Keratinocyte (primary cell): ENCODE measurements around the gene GPR137B. TPM values are rescaled to one million over a fixed set of nuclear protein-coding genes. Genes with fewer than 3 reads are reported as not detected.

Experiments
- DNase-seq: peaks from one replicate; pipeline ENCODE4 v3.0.0-alpha.2; 2011; ENCODE audit warnings: low read depth, missing footprints, low spot score
- FAIRE-seq: peaks from 2 replicates; lab custom pipeline; 2011; peaks lifted over from hg19 to GRCh38; lab: Jason Lieb, UNC
- H2AFZ ChIP-seq: 2 replicates; pipeline ENCODE4 v1.6.0; 2012; ENCODE audit warnings: low read length, control low read depth, inconsistent platforms; ENCODE audit not compliant: control insufficient read depth
- H3K27ac ChIP-seq: 2 replicates; pipeline ENCODE4 v1.5.1; 2011; ENCODE audit warnings: low read length; ENCODE audit not compliant: control insufficient read depth, insufficient read depth
- H3K27me3 ChIP-seq: 3 replicates; pipeline ENCODE4 v1.6.0; 2011; ENCODE audit warnings: low read length; ENCODE audit not compliant: control insufficient read depth, insufficient read depth; ENCODE audit errors: extremely low read depth
- H3K36me3 ChIP-seq, 2 experiments: 2 replicates in 1 of 2; 3 replicates in 1 of 2; pipeline ENCODE4 v1.5.1; 2011; ENCODE audit warnings: low read length in 2 of 2, mild to moderate bottlenecking in 1 of 2; ENCODE audit not compliant: control insufficient read depth in 2 of 2, insufficient read depth in 2 of 2; ENCODE audit errors: extremely low read depth in 1 of 2
- H3K4me1 ChIP-seq: 3 replicates; pipeline ENCODE4 v1.5.1; 2011; ENCODE audit warnings: low read length; ENCODE audit not compliant: control insufficient read depth, insufficient read depth; ENCODE audit errors: extremely low read depth
- H3K4me2 ChIP-seq: 3 replicates; pipeline ENCODE4 v1.6.0; 2011; ENCODE audit warnings: low read depth, low read length; ENCODE audit not compliant: control insufficient read depth, insufficient read depth; ENCODE audit errors: extremely low read depth
- H3K4me3 ChIP-seq, 3 experiments: fragments of 200-600 bp in 1 of 3; sonication (generic) in 1 of 3; 2 replicates in 2 of 3; 3 replicates in 1 of 3; pipeline ENCODE4 v1.5.1; 2011 to 2016; ENCODE audit warnings: low read length in 3 of 3, mild to moderate bottlenecking in 3 of 3, control low read depth in 2 of 3, inconsistent platforms in 1 of 3, low read depth in 1 of 3, mixed read lengths in 1 of 3, mixed run types in 1 of 3, moderate library complexity in 1 of 3; ENCODE audit not compliant: control insufficient read depth in 2 of 3, insufficient read depth in 2 of 3; ENCODE audit errors: extremely low read depth in 1 of 3
- H3K79me2 ChIP-seq: 2 replicates; pipeline ENCODE4 v1.6.0; 2012; ENCODE audit warnings: low read length; ENCODE audit not compliant: control insufficient read depth, insufficient read depth
- H3K9ac ChIP-seq: 3 replicates; pipeline ENCODE4 v1.6.0; 2011; ENCODE audit warnings: low read length; ENCODE audit not compliant: control insufficient read depth, insufficient read depth; ENCODE audit errors: extremely low read depth
- H3K9me1 ChIP-seq: 3 replicates; pipeline ENCODE4 v1.6.0; 2011; ENCODE audit warnings: low read length; ENCODE audit not compliant: control insufficient read depth, insufficient read depth; ENCODE audit errors: extremely low read depth
- H3K9me3 ChIP-seq: 2 replicates; pipeline ENCODE4 v1.5.1; 2012; ENCODE audit warnings: low read depth, low read length; ENCODE audit not compliant: control insufficient read depth
- H4K20me1 ChIP-seq: 3 replicates; pipeline ENCODE4 v1.6.0; 2011; ENCODE audit warnings: low read length; ENCODE audit not compliant: control insufficient read depth, insufficient read depth; ENCODE audit errors: extremely low read depth
- EZH2 ChIP-seq: IDR thresholded peaks from one replicate; pipeline ENCODE4 v1.6.1; 2012; ENCODE audit warnings: inconsistent platforms, mild to moderate bottlenecking, low read length, moderate library complexity
- dilution Hi-C: fragments of 300-500 bp; cut with MboI; formaldehyde crosslinking; loops from one replicate; pipeline ENCODE4 v1.7.0; 2020; ENCODE audit warnings: low sequenced_read_pairs; ENCODE audit not compliant: extremely low pct_ligation_motif_present
- polyA plus RNA-seq, 5 experiments: library from polyadenylated mRNA; depleted of rRNA in 3 of 5; stranded (reverse) in 3 of 5; stranded (forward) in 1 of 5; unstranded in 1 of 5; fragments of >200 nt; gene quantifications; 1 replicate in 1 of 5; 2 replicates in 3 of 5; 3 replicates in 1 of 5; pipeline versions ENCODE4 v1.2.1 to v1.2.3, GENCODE V29; 2011 to 2012; ENCODE audit warnings: missing spikeins in 2 of 5, low read depth in 1 of 5, low replicate concordance in 1 of 5
- TF ChIP-seq, protein P1 (sequence below), 3 experiments: IDR thresholded peaks in 1 of 3; conservative IDR thresholded peaks in 1 of 3; optimal IDR thresholded peaks in 1 of 3; 2 replicates in 2 of 3; 3 replicates in 1 of 3; pipeline versions ENCODE3 to v1.5.1; 2011; ENCODE audit warnings: low read length in 3 of 3, mild to moderate bottlenecking in 3 of 3, moderate library complexity in 2 of 3, control low read depth in 1 of 3, inconsistent platforms in 1 of 3; ENCODE audit not compliant: insufficient read depth in 2 of 3; ENCODE audit errors: extremely low read depth in 1 of 3

The GPR137B gene
- polyA plus RNA-seq, 1 donor (not counting 4 experiments of a cell fraction or from before 2014, with no cell fraction given), result 7.1 TPM

DNA sequence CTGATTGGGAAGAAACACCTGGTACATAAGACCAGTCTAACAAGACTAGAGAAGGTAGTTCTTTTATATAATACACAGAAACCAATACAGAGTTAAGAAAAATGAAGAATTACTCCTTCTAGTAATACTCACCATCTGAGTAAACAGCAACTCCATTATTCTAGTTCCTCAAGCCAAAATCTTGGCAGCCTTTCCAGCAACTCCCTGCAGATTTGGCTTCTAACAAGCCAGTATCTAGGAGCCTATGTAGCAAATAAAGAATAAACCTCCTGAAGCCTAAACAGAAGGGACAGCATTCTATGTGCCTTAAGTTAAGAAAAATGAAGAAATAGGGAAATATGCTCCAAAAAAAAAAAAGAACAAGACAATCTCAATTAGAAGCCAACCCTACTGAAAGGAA lies 114.9 kb downstream of the GPR137B start:
- TF ChIP-seq, protein P1, sequence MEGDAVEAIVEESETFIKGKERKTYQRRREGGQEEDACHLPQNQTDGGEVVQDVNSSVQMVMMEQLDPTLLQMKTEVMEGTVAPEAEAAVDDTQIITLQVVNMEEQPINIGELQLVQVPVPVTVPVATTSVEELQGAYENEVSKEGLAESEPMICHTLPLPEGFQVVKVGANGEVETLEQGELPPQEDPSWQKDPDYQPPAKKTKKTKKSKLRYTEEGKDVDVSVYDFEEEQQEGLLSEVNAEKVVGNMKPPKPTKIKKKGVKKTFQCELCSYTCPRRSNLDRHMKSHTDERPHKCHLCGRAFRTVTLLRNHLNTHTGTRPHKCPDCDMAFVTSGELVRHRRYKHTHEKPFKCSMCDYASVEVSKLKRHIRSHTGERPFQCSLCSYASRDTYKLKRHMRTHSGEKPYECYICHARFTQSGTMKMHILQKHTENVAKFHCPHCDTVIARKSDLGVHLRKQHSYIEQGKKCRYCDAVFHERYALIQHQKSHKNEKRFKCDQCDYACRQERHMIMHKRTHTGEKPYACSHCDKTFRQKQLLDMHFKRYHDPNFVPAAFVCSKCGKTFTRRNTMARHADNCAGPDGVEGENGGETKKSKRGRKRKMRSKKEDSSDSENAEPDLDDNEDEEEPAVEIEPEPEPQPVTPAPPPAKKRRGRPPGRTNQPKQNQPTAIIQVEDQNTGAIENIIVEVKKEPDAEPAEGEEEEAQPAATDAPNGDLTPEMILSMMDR (optimal IDR thresholded peaks at IDR 0.05 in 1 of 3, IDR thresholded peaks at IDR 0.05 in 1 of 3, conservative IDR thresholded peaks at IDR 0.05 in 1 of 3; ENCODE audit: extremely low read depth in 1 of 3, insufficient read depth in 2 of 3, low read length in 3 of 3), result no peak
- no peak for TF ChIP-seq EZH2
- Histone ChIP-seq H2AFZ (no peak overlapping the region), H3K4me3 (no peak overlapping the region), H3K4me1 (no peaks in the 10 kb centered on the region), H3K27ac (no peak overlapping the region), H3K4me2 (no peak overlapping the region), H4K20me1 (no peaks in the 10 kb centered on the region), H3K9me3 (no peaks in the 10 kb centered on the region), H3K9ac (no peak overlapping the region), H3K36me3 (no peaks in the 10 kb centered on the region), H3K9me1 (no peaks in the 10 kb centered on the region), H3K79me2 (no peaks in the 10 kb centered on the region), H3K27me3 (no peaks in the 10 kb centered on the region)
- FAIRE-seq (no peak), DNase-seq (no peak)
- dilution Hi-C loops, result no loop called here

DNA sequence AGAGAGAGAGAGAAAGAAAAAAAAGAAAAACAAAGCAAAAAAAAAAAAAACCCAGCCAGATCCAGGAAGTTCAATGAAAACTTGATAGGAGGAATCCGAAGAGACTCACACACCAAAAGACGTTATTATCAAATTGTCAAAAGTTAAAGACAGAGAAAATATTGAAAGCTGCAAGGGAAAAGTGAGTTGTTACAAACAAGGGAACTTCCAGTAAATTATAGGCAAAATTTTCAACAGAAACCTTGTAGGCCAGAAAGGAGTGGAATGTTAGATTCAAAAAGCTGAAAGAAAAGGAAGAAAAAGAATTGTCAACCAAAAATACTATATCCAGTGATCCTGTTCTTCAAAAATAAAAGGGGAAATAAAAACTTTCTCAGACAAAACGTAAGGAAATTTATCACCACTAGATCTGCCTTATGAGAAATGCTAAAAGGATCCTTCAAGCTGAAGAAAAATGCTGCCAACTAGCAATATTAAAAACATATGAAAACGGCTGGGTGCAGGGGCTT lies 115.8 kb downstream of the GPR137B start:
- Histone ChIP-seq H3K9ac (no peak overlapping the region), H3K36me3 (no peaks in the 10 kb centered on the region), H3K79me2 (no peaks in the 10 kb centered on the region), H3K27me3 (no peaks in the 10 kb centered on the region), H3K4me1 (no peaks in the 10 kb centered on the region), H4K20me1 (no peaks in the 10 kb centered on the region), H3K9me1 (no peaks in the 10 kb centered on the region), H3K4me3 (no peak overlapping the region), H3K9me3 (no peaks in the 10 kb centered on the region), H2AFZ (no peak overlapping the region), H3K4me2 (no peak overlapping the region), H3K27ac (no peak overlapping the region)
- FAIRE-seq (no peak), DNase-seq (no peak)
- dilution Hi-C loops, result no loop called here
- TF ChIP-seq EZH2, result no peak
- TF ChIP-seq, protein P1 (optimal IDR thresholded peaks at IDR 0.05 in 1 of 3, IDR thresholded peaks at IDR 0.05 in 1 of 3, conservative IDR thresholded peaks at IDR 0.05 in 1 of 3; ENCODE audit: extremely low read depth in 1 of 3, insufficient read depth in 2 of 3, low read length in 3 of 3), result no peak

Other genes starting within 250 kb of the GPR137B start
- 1.6 to 2.5 TPM (median 1.8 TPM) in 3 replicates for gene NID1, start 77.4 kb upstream of the GPR137B start, polyA plus RNA-seq
- gene ERO1B, start 139.4 kb downstream of the GPR137B start, polyA plus RNA-seq, result 1.5 to 3.1 TPM (median 1.5 TPM) in 3 replicates